ENCODE data around the gene ZNF577.

Gene ZNF577

GRCh38 chr19:51861870-51862622 is 25.7 kb downstream of the ZNF577 start:
- no peak for DNase-seq (ENCODE audit: low spot score)

DNA sequence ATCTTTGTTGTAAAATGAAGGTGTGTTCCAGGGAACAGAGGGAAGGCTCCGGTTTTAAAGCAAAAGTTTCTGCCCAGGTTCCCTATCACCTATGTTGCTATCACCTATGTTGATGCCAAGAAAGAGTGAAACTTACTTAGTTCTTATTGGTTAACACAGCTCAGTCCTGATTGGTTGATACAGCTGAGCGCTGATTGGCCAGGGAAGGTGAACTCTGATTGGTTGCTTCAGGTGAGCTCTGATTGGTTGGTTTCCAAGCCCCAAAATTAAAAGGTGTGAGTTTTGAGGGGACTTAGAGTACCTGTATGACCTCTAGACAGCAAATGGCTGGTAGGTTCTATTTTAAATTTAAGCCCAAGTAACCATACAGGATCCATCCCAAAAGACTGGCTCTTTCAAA is 50.6 kb downstream of the ZNF577 start:
- no peak for DNase-seq (ENCODE audit: low spot score)

DNA sequence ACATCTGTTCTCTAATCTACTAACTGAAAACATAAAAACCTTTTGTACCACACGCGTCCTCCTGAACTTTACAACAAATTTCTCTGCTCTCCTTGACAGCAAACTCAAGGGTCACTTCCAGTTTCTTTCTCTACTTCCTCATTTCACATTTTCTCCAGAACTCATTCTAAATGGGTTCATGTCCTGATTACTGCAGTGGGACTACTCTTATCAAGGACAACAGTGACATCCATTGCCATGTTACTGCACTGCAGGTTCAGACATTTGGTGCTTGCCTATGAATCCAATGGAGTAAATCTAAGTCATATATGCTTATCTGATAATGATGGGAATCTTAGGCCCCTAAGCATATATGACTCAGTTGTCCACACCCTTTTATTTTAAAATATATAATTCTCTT is 57.5 kb downstream of the ZNF577 start:
- DNase-seq (ENCODE audit: low spot score), result no peak

DNA sequence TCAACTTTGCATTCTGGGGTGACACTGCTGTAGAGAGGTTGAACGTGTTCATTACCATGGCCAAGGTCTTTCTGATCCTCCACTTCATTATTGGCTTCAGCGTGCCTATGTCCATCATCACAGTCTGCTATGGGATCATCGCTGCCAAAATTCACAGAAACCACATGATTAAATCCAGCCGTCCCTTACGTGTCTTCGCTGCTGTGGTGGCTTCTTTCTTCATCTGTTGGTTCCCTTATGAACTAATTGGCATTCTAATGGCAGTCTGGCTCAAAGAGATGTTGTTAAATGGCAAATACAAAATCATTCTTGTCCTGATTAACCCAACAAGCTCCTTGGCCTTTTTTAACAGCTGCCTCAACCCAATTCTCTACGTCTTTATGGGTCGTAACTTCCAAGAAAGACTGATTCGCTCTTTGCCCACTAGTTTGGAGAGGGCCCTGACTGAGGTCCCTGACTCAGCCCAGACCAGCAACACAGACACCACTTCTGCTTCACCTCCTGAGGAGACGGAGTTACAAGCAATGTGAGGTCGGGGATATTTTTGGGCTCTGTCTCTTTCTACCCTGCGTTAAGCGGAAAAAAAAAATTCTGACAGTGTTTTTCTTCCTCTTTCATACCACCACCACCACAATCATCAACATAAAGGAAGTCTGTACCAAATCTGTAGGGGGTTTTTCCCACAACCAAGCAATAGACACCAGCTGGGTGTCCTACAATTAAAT is 63.3 kb downstream of the ZNF577 start:
- DNase-seq (ENCODE audit: low spot score), result no peak

DNA sequence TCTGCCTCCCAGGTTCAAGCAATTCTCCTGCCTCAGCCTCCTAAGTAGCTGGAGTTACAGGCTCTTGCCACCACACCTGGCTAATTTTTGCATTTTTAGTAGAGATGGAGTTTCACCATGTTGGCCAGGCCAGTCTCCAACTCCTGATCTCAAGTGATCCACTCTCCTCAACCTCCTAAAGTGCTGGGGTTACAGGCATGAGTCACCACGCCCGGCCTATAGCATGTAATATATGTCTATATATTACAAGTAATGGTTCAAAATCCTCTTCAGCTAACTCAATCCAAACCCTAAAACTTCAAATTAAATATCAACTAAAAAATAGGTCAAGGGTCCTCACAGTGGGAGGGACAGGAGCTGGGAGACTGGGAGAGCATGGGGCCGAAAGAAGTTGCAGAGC is 64.8 kb downstream of the ZNF577 start:
- no peak for DNase-seq (ENCODE audit: low spot score)

GRCh38 chr19:51822325-51822724 is 65.4 kb downstream of the ZNF577 start:
- DNase-seq (ENCODE audit: low spot score), result no peak

DNA sequence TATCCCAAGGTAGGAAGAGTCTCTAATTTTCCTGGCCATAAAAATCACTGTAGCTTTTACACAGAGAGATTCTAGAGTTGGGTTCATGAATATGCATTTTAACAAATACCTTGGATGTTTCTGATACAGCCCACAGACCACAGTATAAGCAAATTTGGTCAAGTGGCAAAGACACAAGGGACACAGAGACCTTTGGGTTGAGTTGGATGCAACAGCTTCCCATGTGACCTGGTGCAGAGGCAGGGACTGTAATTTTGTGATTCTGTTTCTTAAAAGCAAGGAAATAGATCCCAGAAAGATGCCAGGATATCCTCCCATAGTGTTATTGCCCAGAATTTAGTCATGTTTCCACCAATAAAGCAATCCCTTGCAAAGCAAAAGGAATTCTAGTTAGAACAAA is 65.8 kb downstream of the ZNF577 start:
- DNase-seq (ENCODE audit: low spot score), result no peak

DNA sequence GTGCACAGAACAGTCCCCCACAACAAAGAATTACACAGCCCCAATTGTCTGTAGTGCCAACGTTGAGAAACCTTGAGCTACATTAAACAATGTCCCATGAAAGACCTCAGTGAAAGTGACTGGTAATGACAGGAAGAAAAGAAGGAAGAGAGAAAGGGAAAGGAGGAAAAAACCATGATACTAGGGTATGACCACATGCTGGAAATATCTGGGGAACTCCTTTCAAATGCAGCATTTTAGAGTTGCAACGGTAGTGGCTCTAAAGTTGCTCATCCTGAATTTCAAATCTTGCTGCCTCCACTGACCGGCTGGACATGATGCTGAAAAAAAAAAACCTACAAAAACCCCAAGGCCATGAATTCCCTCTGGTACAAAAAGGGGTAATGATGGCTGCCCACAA is 66.3 kb downstream of the ZNF577 start:
- DNase-seq (ENCODE audit: low spot score), result no peak

Measured in AG08396 (cell line).